Naive B cell (primary cell): Measurements from ENCODE around the gene PROB1. TPM values are rescaled to one million over a fixed set of nuclear protein-coding genes. Genes with fewer than 3 reads are reported as not detected.

Source experiments
- ATAC-seq, 2 donors: fragments of 150-1000 bp; cut with Tn5 transposase; 2 replicates each; pipeline ENCODE4 v1.10.0; 2021; ENCODE audit warnings: low read depth in 2 of 2, mild to moderate bottlenecking in 2 of 2, moderate library complexity in 2 of 2
- DNase-seq: peaks from one replicate; pipeline ENCODE4 v3.0.0; 2022
- H3K27ac Mint-ChIP-seq, 6 donors: one replicate each; pipeline ENCODE4 v1.8.0; 2020 to 2022; ENCODE audit warnings: mild to moderate bottlenecking in 6 of 6, mixed read lengths in 6 of 6, moderate library complexity in 5 of 6, inconsistent platforms in 2 of 6
- H3K27me3 Mint-ChIP-seq, 3 donors: one replicate each; pipeline ENCODE4 v1.8.0; 2021 to 2022; ENCODE audit warnings: mixed read lengths in 3 of 3, mild to moderate bottlenecking in 1 of 3
- H3K36me3 Mint-ChIP-seq, 2 donors: one replicate each; pipeline ENCODE4 v1.8.0; 2020 to 2022; ENCODE audit warnings: mixed read lengths in 2 of 2, inconsistent platforms in 1 of 2, mild to moderate bottlenecking in 1 of 2
- H3K4me1 Mint-ChIP-seq, 3 donors: one replicate each; pipeline ENCODE4 v1.8.0; 2020 to 2022; ENCODE audit warnings: mixed read lengths in 3 of 3, inconsistent platforms in 1 of 3, mild to moderate bottlenecking in 1 of 3, moderate library complexity in 1 of 3
- H3K4me3 Mint-ChIP-seq, 8 donors: one replicate each; pipeline ENCODE4 v1.8.0; 2020 to 2022; ENCODE audit warnings: mild to moderate bottlenecking in 8 of 8, mixed read lengths in 8 of 8, moderate library complexity in 8 of 8, inconsistent platforms in 2 of 8
- H3K9me3 Mint-ChIP-seq, 7 donors: one replicate each; pipeline ENCODE4 v1.8.0; 2020 to 2022; ENCODE audit warnings: mixed read lengths in 7 of 7, mild to moderate bottlenecking in 5 of 7, inconsistent platforms in 2 of 7, moderate library complexity in 1 of 7
- polyA plus RNA-seq, 6 donors: library from polyadenylated mRNA; unstranded; fragments of 300-500 nt; fragmentation: Illumina TruSeq; gene quantifications; one replicate each; pipeline ENCODE4 v1.2.3, GENCODE V29; 2021; ENCODE audit warnings: low read depth in 6 of 6

Gene PROB1
- polyA plus RNA-seq, 6 donors from 2014 or later: 0.67 to 2.5 (median 1.1) TPM

GRCh38 chr5:139344177-139344576 is 50.7 kb downstream of the PROB1 start:
- DNase-seq (no peak), ATAC-seq (no peak)
- peaks cover 7% of the 10 kb centered on the region in 2 donors for H3K36me3 Mint-ChIP-seq
- peak overlapping the region in 6 of 8 donors; percentile 19 to 99 (median 55) for H3K4me3 Mint-ChIP-seq
- H3K9me3 Mint-ChIP-seq: no peaks in the 10 kb centered on the region
- H3K4me1 Mint-ChIP-seq: peaks cover 40 to 76% (median 68%) of the 10 kb centered on the region in 3 donors
- H3K27ac Mint-ChIP-seq: peak overlapping the region in 2 of 6 donors; percentile 42 to 99
- H3K27me3 Mint-ChIP-seq: no peaks in the 10 kb centered on the region

- DNase-seq (no peak), ATAC-seq (no peak)
- peak overlapping the region; percentile 50 to 99 (median 98) for H3K4me3 Mint-ChIP-seq
- H3K36me3 Mint-ChIP-seq: peaks cover 7% of the 10 kb centered on the region in 2 donors
- H3K9me3 Mint-ChIP-seq: no peaks in the 10 kb centered on the region
- H3K27me3 Mint-ChIP-seq: no peaks in the 10 kb centered on the region
- peak overlapping the region in 4 of 6 donors; percentile 44 to 99 (median 98) for H3K27ac Mint-ChIP-seq
- peaks cover 39 to 70% (median 63%) of the 10 kb centered on the region in 3 donors for H3K4me1 Mint-ChIP-seq
Measured at GRCh38 chr5:139343476-139343875, 51.4 kb downstream of the PROB1 start.

GRCh38 chr5:139342423-139342723 is 52.5 kb downstream of the PROB1 start:
- H3K9me3 Mint-ChIP-seq: no peaks in the 10 kb centered on the region
- peak overlapping the region; percentile 94 to 99 (median 98) for H3K4me3 Mint-ChIP-seq
- H3K4me1 Mint-ChIP-seq: peaks cover 39 to 62% (median 58%) of the 10 kb centered on the region in 3 donors
- peaks cover 7% of the 10 kb centered on the region in 2 donors for H3K36me3 Mint-ChIP-seq
- ATAC-seq: peak in 1 of 2 donors; percentile 69
- H3K27me3 Mint-ChIP-seq: no peaks in the 10 kb centered on the region
- DNase-seq: no peak
- peak overlapping the region; percentile 98 to 99 (median 99) for H3K27ac Mint-ChIP-seq

GRCh38 chr5:139341689-139342422 is 53.0 kb downstream of the PROB1 start, which contains the start of gene PAIP2:
Gene PAIP2, plus strand, starts transcription at chr5:139341854. Its CDS starts 21,931 bp downstream, at chr5:139363785.
- DNase-seq (peak; percentile 97), ATAC-seq (peak; percentile 86 to 87)
- Mint-ChIP-seq H3K9me3 (no peaks in the 10 kb centered on the region), H3K4me1 (peaks cover 37 to 56% (median 53%) of the 10 kb centered on the region in 3 donors), H3K27me3 (no peaks in the 10 kb centered on the region), H3K36me3 (peaks cover 7% of the 10 kb centered on the region in 2 donors), H3K27ac (peak within 1 kb of the TSS; percentile 98 to 99 (median 99)), H3K4me3 (peak within 1 kb of the TSS; percentile 94 to 99 (median 98))

- no peak for DNase-seq
- ATAC-seq: peak in 1 of 2 donors; percentile 11
Measured at GRCh38 chr5:139341187-139341688, 53.7 kb downstream of the PROB1 start.

More at GRCh38 chr5:139341187-139341688, 53.7 kb downstream of the PROB1 start:
- H3K4me3 Mint-ChIP-seq: peak overlapping the region; percentile 94 to 99 (median 98)
- H3K36me3 Mint-ChIP-seq: peaks cover 7% of the 10 kb centered on the region in 2 donors
- H3K4me1 Mint-ChIP-seq: peaks cover 35 to 55% (median 55%) of the 10 kb centered on the region in 3 donors
- peak overlapping the region; percentile 98 to 99 (median 99) for H3K27ac Mint-ChIP-seq
- no peaks in the 10 kb centered on the region for H3K9me3 Mint-ChIP-seq
- no peaks in the 10 kb centered on the region for H3K27me3 Mint-ChIP-seq

Other genes starting within 250 kb of the PROB1 start
- 10 to 100 TPM in 5 of 6 donors, 1 to 10 TPM in 1; 9.1 to 18.7 (median 13.6) TPM for gene SIL1, start 196.7 kb downstream of the PROB1 start, polyA plus RNA-seq
- gene MATR3, start 101.4 kb downstream of the PROB1 start, polyA plus RNA-seq: 100 to 1,000 TPM; 370 to 439 (median 392) TPM
- 100 to 1,000 TPM; 348 to 544 (median 403) TPM for gene PAIP2, start 53.2 kb downstream of the PROB1 start, polyA plus RNA-seq
- under 1 TPM in 3 of 6 donors, not detected in 3; 0.13 to 0.57 (median 0.49) TPM for gene SLC23A1, start 11.8 kb downstream of the PROB1 start, polyA plus RNA-seq
- 100 to 1,000 TPM in 1 of 6 donors, 10 to 100 TPM in 5; 49.7 to 105 (median 88.1) TPM for gene MZB1, start 5.2 kb downstream of the PROB1 start, polyA plus RNA-seq
- gene SPATA24, start 9.0 kb upstream of the PROB1 start, polyA plus RNA-seq: 10 to 100 TPM in 1 of 6 donors, 1 to 10 TPM in 5; 3.3 to 10.5 (median 5.5) TPM
- 10 to 100 TPM in 1 of 6 donors, 1 to 10 TPM in 4, not detected in 1; 4.3 to 10.0 (median 4.8) TPM for gene DNAJC18, start 44.4 kb upstream of the PROB1 start, polyA plus RNA-seq
- gene ECSCR, start 67.6 kb upstream of the PROB1 start, polyA plus RNA-seq: not detected
- gene SMIM33, start 75.9 kb upstream of the PROB1 start, polyA plus RNA-seq: not detected
- 1 to 10 TPM in 2 of 6 donors, under 1 TPM in 4; 0.32 to 3.1 (median 0.81) TPM for gene STING1, start 87.7 kb upstream of the PROB1 start, polyA plus RNA-seq
- gene UBE2D2, start 166.2 kb upstream of the PROB1 start, polyA plus RNA-seq: 100 to 1,000 TPM; 374 to 562 (median 427) TPM